DND-41 (cell line): ENCODE measurements around the gene C15orf61.

Experiments used
- ATAC-seq: fragments of 200-7000 bp; cut with Tn5 transposase; 3 replicates; pipeline ENCODE4 v1.9.1; 2021; ENCODE audit warnings: low read depth; ENCODE audit not compliant: insufficient read depth
- DNase-seq: peaks from one replicate; pipeline ENCODE4 v3.0.0-alpha.2; 2020
- H2AFZ ChIP-seq: 2 replicates; pipeline ENCODE4 v1.6.0; 2012; ENCODE audit warnings: low read depth, low read length
- H3K27ac ChIP-seq: 2 replicates; pipeline ENCODE4 v1.5.1; 2012; ENCODE audit warnings: low read length, inconsistent platforms
- H3K27me3 ChIP-seq: fragments of 200-600 bp; sonication (generic); 2 replicates; pipeline ENCODE4 v1.6.0; 2012; ENCODE audit warnings: low read length, mild to moderate bottlenecking, inconsistent platforms; ENCODE audit not compliant: insufficient read depth, poor library complexity
- H3K36me3 ChIP-seq: 2 replicates; pipeline ENCODE4 v1.5.1; 2012; ENCODE audit warnings: low read length, inconsistent platforms; ENCODE audit not compliant: insufficient read depth
- H3K4me1 ChIP-seq: 2 replicates; pipeline ENCODE4 v1.5.1; 2012; ENCODE audit warnings: mild to moderate bottlenecking, low read length; ENCODE audit not compliant: insufficient read depth
- H3K4me2 ChIP-seq: 2 replicates; pipeline ENCODE4 v1.6.0; 2012; ENCODE audit warnings: mild to moderate bottlenecking, moderate library complexity, low read length, inconsistent platforms; ENCODE audit not compliant: insufficient read depth
- H3K4me3 ChIP-seq, 2 experiments: fragments of 200-600 bp in 1 of 2; shearing (Covaris generic) in 1 of 2; 2 replicates each; pipeline ENCODE4 v1.5.1; 2012 to 2016; ENCODE audit warnings: inconsistent platforms in 2 of 2, low read length in 2 of 2, mild to moderate bottlenecking in 2 of 2, low read depth in 1 of 2, moderate library complexity in 1 of 2
- H3K79me2 ChIP-seq: 2 replicates; pipeline ENCODE4 v1.6.0; 2012; ENCODE audit warnings: low read length, inconsistent platforms; ENCODE audit not compliant: insufficient read depth
- H3K9ac ChIP-seq: 2 replicates; pipeline ENCODE4 v1.6.0; 2012; ENCODE audit warnings: low read depth, mild to moderate bottlenecking, inconsistent platforms, low read length, moderate library complexity
- H3K9me3 ChIP-seq: 2 replicates; pipeline ENCODE4 v1.5.1; 2012; ENCODE audit warnings: low read length, moderate library complexity, mild to moderate bottlenecking, inconsistent platforms; ENCODE audit not compliant: insufficient read depth, severe bottlenecking
- H4K20me1 ChIP-seq: 2 replicates; pipeline ENCODE4 v1.6.0; 2012; ENCODE audit warnings: low read length; ENCODE audit not compliant: insufficient read depth
- CTCF ChIP-seq: IDR thresholded peaks from 2 replicates; pipeline ENCODE4 v1.5.1; 2012; ENCODE audit warnings: borderline replicate concordance, low read length, moderate library complexity, mild to moderate bottlenecking; ENCODE audit not compliant: poor library complexity, severe bottlenecking; ENCODE audit errors: extremely low read depth
- EZH2 ChIP-seq: IDR thresholded peaks from 3 replicates; pipeline ENCODE4 v1.6.1; 2012; ENCODE audit warnings: borderline replicate concordance, low read depth, mild to moderate bottlenecking, moderate library complexity, low read length, inconsistent platforms; ENCODE audit not compliant: severe bottlenecking

Gene C15orf61

DNA sequence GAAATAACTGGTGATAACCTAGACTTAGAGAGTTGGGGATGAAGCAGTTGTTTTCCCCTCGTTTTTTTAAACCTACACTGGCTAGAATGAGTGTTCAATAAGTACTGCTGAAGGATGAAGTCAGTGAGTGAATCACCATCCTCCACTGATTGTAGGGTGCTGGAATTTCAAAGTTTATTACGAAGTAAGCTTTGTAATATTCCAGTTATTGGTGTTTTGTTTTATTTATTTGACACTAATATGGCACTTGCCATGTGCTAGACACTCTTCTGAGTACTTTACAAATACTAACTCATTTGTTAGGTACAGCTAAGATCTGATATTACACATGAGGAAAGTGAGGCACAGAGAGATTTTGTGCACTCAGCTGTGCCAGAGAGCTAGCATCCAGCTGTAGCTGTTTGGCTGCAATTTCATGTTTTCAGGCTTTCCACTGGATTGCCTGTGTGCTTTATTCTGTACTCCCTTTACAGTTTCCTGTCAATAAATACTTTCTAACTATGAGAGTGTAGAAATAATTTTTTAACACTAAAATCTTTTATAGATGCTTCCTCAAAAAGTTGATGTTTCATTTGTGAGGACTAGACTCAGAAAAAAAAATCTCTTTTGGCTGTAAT is 27.4 kb downstream of the C15orf61 start:
- Histone ChIP-seq H2AFZ (no peak overlapping the region), H3K36me3 (peaks cover 40% of the 10 kb centered on the region), H3K4me2 (no peak overlapping the region), H3K4me1 (peaks cover 18% of the 10 kb centered on the region), H3K79me2 (peaks cover 40% of the 10 kb centered on the region), H3K9me3 (no peaks in the 10 kb centered on the region), H3K4me3 (no peak overlapping the region), H3K27ac (no peak overlapping the region), H4K20me1 (no peaks in the 10 kb centered on the region), H3K9ac (no peak overlapping the region), H3K27me3 (no peaks in the 10 kb centered on the region)
- TF ChIP-seq EZH2, result no peak
- no peak for TF ChIP-seq CTCF
- ATAC-seq, result no peak
- no peak for DNase-seq

- no peaks in the 10 kb centered on the region for H3K9me3 ChIP-seq
- H3K9ac ChIP-seq, result no peak overlapping the region
- H3K4me3 ChIP-seq, result no peak overlapping the region
- peaks cover 10% of the 10 kb centered on the region for H3K4me1 ChIP-seq
- DNase-seq (no peak), ATAC-seq (no peak)
- H2AFZ ChIP-seq, result no peak overlapping the region
- H3K4me2 ChIP-seq, result no peak overlapping the region
- H3K36me3 ChIP-seq, result peaks cover 40% of the 10 kb centered on the region
- peaks cover 33% of the 10 kb centered on the region for H3K79me2 ChIP-seq
- no peak overlapping the region for H3K27ac ChIP-seq
- H4K20me1 ChIP-seq, result no peaks in the 10 kb centered on the region
- H3K27me3 ChIP-seq, result no peaks in the 10 kb centered on the region
- TF ChIP-seq CTCF, result no peak
- TF ChIP-seq EZH2, result no peak
These were observed 28.1 kb downstream of the C15orf61 start for GRCh38 chr15:67548862-67549651.

DNA sequence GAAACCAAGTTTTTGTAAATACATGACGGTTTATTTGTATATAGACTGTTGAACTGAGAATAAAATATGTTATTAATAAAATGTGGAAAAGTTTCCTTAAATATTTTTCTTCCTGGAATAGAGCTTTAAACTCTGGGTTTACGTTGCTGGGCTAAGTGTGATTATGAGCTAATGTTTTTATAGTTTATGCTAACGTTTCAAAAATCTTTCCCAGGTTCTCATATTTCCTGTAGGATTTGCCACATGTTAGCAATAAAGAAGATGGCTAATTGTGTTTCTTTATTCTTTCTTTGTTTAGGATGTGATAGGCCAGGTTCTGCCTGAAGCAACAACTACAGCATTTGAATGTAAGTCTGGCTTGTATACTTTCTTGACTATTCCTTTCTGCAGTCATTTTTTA is 28.8 kb downstream of the C15orf61 start:
- H3K4me1 ChIP-seq, result peaks cover 4% of the 10 kb centered on the region
- no peaks in the 10 kb centered on the region for H3K27me3 ChIP-seq
- TF ChIP-seq EZH2, result no peak
- no peak for TF ChIP-seq CTCF
- no peaks in the 10 kb centered on the region for H3K9me3 ChIP-seq
- DNase-seq (no peak), ATAC-seq (no peak)
- H3K9ac ChIP-seq, result no peak overlapping the region
- H3K79me2 ChIP-seq, result peaks cover 26% of the 10 kb centered on the region
- no peak overlapping the region for H3K27ac ChIP-seq
- peaks cover 37% of the 10 kb centered on the region for H3K36me3 ChIP-seq
- H2AFZ ChIP-seq, result no peak overlapping the region
- no peaks in the 10 kb centered on the region for H4K20me1 ChIP-seq
- H3K4me3 ChIP-seq, result no peak overlapping the region
- H3K4me2 ChIP-seq, result no peak overlapping the region
